Esophagus muscularis mucosa (tissue), 3 donors: ENCODE data around the gene GRB14.

Experiments used
- CTCF ChIP-seq, 3 experiments: fragments of 200-600 bp in 2 of 3; fragments of 450-650 bp in 1 of 3; sonication (generic) in 2 of 3; IDR thresholded peaks; one replicate each; pipeline ENCODE4 v1.5.1; 2017 to 2019; ENCODE audit warnings: antibody characterized with exemption in 3 of 3, mild to moderate bottlenecking in 2 of 3, moderate library complexity in 1 of 3
- POLR2A ChIP-seq: fragments of 450-650 bp; IDR thresholded peaks from one replicate; pipeline ENCODE4 v1.6.1; 2017; ENCODE audit warnings: antibody characterized with exemption, moderate library complexity, mild to moderate bottlenecking, low read depth
- POLR2AphosphoS5 ChIP-seq, 2 donors: sonication (generic); formaldehyde crosslinking; IDR thresholded peaks; one replicate each; pipeline ENCODE4 v1.6.1; 2017; ENCODE audit warnings: antibody characterized with exemption in 2 of 2

GRCh38 chr2:164593541-164593940 lies 27.7 kb downstream of the GRB14 start:
- no peak for TF ChIP-seq CTCF (IDR thresholded peaks at IDR 0.05)
- TF ChIP-seq POLR2A, result no peak
- no peak for TF ChIP-seq POLR2AphosphoS5 (IDR thresholded peaks at IDR 0.05)
